NCI-H524 (cell line): ENCODE results near the gene MYLK2.

Source experiments
- DNase-seq, 2 experiments: peaks; one replicate each; lab custom pipeline; 2025; lab: John Stamatoyannopoulos, UW

The MYLK2 gene

DNA sequence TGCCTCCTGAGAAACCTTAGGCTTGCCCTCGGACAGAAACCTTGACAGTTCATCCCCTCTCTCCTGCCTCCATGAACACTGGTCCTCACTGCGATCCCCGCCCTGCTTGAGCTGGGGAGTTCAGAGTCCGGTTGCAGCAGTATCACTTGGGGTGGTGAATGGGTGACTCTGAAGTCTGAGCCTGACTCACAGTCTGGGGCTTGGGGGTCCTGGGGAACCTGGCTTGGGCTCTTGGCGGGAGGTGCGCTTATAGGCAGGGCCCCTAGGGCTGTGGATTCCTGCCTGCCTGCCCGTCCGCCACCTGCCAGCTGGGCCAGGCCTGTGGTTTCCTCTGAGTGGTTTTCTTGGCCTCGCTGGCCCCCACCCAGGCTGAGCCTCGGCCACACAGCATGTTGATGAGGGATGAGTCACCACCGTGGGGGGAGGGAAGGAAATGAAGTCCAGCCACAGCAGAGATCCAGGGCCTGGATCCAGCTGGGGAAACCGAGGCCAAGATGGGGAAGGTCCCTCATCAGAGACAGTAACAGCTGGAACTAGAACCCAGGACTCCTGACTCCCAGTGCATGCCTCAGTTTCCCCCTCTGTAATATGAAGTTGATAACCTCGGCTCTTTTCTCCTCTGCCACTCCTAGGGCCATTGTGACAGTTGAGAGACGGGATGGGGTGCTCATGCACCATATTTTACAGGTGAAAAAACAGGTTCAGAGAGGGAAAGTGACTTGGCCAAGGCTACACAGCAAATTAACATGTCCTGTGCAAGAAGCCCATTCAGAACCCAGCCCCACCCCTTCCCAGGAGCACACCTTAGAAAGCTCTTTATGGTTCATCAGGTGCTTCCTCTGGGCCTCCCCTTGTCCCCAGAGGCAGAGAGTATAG lies 17.1 kb downstream of the MYLK2 start:
- DNase-seq, result peak in 1 of 2 experiments; percentile 29

DNA sequence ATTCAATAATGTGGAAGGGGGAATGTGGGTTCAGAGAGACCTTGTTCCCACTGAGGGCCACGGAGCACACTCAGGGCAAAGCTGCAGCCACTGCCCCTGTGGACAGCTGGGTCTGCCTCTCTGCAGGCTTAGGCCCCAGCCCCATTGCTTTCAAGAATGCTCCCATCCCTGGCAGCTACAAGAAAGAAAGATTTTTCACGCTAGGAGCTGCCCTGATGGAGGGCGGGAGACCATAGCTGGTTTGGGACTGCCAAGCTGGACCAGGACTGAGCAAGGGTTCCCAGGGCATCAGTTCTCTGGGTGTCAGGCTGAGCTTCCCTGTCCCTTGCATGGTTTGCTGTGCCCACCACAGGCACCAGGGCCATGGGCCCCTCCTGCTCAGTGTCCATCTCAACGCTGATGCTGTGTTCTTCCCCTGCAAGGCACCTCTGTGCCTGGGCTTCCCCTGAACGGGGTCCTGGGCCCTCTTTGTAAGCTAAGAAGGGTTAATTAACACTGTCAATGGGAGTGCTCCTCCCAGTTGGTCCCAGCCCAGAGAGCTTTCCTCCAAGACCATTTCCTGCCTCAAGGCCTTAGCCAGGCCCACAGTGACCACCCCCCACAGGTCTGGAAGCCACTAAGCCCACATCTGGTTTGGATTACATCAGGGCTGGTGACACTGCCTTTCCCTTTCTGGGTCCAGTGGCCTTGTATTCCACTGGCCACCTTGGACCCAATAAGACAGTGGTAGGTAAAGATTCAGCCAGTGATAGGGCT lies 17.9 kb downstream of the MYLK2 start:
- DNase-seq, result no peak

DNA sequence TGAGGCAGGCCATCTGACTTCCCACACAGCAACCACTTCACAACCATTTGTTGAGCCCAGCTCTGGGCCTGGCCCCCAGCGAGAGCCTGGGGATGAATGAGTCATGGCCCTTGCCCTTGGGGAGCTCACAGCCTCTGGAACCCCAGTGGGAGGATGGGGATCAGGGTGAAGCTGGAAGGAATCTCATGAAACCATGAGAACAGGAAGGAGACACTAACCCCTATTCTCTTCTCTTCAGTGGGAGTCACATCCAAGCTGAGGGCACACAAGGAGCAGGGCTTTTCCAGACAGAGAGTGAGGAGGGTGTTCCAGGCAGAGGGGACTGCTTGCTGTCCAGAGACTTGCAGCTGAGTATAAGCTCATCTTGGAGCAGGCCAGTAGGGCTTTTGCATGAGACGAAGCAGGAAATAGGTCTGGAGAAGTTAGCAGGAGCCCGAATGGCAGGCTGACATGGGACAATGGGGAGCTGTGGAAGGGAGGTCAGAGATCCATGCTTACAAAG lies 18.8 kb downstream of the MYLK2 start:
- no peak for DNase-seq

DNA sequence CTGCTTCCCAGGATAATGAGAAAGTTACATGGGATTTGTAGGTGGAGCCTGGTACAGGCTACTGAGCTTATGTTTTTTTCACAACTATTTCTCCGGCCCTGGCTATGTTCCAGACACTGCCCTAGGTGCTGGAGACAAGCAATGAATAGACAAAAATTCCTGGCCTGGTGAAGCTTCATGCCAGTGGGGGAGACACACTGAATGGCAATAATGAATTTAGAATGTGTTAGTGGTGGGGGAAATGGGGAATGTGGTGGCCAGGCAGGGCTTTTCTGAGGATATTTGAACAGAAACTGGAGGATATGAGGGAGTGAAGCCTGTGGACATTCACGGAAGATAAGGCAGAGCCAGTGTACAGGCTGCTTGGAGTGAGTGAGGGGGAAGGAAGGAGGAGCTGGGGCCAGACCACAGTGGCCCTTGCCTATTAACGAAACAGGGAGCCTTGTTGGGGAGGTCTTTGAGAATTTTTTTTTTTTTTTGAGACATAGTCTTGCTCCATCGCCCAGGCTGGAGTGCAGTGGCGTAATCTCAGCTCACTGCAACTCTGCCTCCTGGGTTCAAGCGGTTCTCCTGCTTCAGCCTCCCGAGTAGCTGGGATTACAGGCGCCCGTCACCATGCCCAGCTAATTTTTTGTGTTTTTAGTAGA lies 19.6 kb downstream of the MYLK2 start:
- DNase-seq, result no peak

DNA sequence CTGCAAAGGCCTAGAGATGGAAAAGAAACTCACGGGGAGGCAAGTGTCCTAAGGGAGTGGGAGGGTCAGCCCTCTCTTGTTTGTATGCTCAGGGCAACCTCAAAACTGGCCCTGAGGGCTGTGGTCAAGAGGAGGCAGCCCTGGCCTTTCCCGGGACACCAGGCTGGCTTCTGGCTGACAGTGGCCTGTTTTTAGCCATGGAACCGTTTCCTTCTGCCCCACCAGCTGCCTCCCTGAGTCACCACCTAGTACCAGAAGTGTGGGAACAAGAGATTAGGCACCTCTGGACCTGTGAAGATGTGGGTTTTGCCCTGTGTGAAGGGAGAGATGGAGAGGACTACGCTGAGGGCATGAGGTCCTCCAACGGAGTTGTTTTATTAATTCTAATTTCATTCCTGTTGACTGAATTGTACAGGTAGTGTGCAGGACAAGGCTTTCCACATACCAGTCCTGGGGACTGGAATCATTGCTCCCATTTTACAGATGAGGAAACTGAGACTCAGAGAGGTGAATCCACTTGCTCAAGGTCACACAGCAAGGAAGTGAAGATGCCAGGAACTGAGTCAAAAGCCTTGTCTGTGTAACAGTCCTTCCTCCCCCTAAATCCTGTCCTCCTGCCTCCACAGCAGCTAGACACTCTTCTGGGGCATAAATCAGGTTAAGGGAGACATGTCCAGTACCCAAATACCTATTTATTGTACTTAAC lies 20.8 kb downstream of the MYLK2 start:
- no peak for DNase-seq

DNA sequence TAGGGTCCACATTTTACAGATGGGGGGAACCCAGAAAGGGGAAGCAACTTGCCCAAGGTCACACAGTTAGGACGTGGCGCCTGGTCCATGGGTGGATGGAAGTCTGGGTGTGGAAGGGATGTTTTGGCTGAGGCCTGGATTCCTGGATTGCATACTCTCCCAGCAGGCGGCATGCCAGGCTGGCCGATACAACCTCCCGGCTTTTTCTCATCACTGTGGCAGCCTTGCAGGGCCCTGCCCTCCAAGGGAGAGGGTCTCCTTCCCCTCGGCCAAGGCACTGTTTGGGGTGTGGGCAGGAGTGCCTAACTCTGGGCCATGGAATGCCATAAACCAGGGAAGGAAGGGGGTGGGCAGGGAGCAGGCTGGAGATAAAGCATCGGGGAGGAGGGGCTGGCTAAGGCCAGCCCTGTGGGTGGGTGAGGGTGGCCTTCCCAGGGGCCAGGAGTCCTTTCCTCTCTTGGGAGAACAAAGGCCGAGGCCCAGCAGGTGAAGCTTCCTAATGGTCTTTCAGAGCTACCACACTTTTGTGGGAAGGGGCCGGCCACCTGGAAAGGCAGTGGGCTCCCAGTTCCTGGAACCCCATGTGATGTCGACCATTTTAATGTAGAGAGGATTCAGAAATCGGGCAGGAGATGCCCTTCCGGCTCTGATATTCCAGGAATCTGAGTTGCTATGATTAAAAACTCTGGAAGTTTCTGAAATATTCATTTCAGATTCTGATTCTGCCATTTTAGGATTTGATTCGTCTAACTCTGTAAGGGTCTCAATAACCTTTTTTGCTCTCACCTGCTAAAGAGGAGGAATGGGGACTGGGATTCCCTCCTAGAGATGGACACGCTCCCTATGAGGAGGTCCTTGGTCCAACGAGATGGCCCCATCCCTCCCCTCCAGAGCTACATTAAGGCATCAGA lies 22.0 kb downstream of the MYLK2 start:
- no peak for DNase-seq

DNA sequence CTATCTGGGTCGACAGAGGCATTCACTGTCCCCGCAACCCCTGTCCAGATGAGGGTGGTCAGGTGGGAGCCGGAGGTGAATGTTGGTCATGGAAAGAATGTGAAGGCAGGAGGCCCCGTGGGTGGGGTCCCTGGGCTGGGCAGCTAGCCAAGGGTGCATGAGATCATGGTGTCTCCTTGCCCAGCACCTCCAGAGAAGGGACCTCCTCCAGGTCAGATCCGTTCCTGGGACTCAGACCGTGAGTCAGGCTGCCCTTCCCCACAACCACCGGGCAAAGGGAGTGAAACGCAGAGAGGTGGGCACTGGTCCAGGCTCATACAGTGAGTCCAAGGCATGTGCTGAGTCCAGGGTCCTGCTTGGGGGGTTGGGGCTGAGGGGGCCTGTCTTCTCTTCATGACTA lies 22.8 kb downstream of the MYLK2 start:
- DNase-seq, result no peak

DNA sequence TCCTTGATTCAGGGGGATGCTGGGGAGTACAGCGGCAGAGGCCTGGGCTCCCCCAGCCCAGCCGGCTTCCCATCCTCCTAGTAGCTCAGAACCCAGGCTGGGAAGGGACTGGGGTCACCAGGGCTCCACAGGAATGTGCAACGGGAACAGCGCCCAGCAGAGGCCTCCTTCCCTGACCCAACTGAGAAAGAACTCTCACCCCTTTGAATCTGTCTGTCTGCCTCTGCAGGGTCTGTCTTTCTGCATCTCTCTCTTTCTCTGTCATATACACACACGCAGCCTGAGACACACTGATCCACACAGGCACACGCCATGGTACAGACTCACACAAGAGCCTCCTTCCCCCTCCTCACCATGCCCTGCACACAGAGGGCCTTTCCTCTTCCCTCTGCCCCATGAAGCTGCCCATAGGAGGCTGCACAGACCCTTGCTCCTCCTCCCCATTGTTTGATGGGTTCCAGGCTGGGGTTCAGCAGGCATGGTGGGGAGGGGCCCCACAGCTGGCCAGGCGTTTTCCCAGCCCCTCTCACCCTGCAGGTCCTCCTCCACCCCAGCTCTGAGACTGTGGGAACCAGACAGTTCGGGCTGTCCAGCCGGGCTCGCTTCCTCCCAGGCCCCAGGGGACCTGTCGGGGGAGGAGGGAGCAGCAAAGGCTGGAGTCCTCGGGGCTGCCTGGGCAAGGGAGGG lies 23.5 kb downstream of the MYLK2 start:
- DNase-seq, result no peak

DNA sequence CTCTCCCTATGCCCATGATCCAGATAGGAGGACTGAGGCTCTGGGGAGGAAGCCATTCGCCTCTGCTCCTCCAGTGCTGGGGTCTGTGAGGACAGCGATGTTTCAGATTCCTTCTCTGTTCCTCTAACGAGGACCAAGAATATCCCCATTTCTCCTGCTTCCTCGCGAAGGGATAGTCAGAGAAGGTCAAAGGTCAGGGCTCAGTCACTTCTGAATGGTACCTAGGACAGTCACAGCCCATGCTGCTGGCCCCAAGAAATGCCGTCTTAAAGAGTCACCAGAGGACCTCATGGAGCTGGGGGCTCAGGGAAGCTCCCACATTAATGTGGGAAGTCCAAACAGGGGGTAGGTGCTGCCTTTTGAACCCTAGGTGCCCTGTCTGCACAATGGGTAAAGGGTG lies 24.1 kb downstream of the MYLK2 start:
- no peak for DNase-seq

DNA sequence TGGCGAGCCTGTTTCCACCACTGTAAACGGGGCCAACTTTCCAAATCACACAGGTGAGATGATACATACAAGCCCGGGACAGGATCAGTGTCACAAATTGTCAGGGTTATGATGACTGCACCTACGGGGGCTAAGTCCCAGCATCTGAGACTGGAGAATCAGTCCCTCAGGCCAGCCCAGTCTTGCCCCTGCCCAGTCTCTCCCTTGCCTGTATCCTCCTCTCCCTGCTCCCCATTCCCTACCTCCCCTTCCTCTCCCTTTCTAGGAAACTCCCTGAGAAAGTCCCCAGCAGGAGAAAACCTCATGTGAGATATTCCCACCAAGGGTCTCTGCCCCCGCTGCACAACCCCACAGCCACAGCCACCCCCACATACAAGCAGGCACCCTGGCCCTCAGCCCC lies 24.7 kb downstream of the MYLK2 start:
- no peak for DNase-seq

DNA sequence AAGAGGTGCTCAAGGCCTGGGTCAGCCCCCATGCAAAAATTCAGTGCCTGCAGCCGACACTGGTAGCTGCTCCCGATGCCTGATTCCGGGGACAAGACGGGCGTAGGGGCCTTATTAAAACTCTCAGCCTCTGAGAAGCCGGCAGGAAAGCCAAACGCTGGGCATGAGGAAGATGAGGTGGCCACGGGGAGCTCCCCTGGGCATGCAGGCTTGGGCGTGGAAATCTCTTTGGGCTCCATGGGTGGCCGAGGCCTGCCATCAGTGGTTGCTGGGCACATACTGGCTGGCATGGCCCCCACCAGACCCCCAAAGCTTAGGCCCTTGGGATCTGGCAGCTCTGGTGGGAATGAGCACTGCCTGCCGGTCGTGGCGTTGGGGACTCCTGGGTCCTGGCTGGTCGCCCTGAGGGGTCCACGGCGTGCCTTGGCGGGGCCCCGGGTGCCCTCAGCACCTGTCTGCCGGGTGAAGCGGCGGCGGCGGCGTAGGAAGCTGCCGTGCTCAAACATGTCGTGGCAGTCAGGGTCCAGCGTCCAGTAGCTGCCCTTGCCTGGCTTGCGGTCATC lies 25.7 kb downstream of the MYLK2 start:
- no peak for DNase-seq

DNA sequence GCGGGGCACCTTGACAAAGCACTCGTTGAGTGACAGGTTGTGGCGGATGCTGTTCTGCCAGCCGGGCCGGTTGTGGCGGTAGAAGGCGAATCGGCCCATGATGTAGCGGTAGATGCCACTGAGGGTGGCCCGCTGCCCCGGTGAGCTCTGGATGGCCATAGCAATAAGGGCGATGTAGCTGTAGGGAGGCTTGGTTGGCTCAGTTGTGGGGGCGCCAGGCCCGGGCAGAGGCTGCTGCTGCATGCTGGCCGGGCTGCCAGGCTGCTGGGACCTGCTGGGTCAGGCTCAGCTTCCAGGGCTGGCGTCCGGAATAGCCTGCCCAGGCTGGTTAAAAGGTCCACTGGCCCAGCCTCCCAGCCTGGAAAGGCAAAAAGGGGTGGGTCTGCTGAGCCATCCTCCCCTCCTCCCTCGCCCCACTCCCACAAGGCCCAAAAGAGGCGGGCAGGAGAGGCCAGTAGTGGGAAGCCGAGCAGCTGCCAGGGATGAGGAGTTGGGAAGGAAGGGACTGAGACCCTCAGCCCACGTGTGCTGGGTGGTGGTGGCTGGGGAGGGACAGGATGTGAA lies 26.2 kb downstream of the MYLK2 start, which contains the start of gene FOXS1:
Gene FOXS1, minus strand, starts transcription at position 305 of the 564 bp plus-strand sequence. Its CDS starts 62 bp downstream, at position 243.
- no peak for DNase-seq

DNA sequence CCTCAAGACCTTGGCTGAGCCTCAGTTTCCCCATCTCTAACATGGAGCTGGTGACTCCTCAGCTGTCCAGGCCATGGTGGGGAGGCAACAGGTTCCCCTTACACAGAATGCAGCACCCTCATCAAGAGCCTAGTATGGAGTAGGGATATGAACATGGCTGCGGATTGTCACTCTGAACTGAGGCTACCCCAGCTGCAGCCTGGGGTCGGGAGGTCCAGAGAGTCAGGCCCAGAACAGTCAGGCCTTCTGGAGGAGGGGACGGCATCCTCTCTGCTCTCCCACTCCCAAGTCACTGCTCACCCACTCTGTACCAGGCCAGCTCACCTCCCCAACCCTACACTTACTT lies 27.6 kb downstream of the MYLK2 start:
- no peak for DNase-seq

DNA sequence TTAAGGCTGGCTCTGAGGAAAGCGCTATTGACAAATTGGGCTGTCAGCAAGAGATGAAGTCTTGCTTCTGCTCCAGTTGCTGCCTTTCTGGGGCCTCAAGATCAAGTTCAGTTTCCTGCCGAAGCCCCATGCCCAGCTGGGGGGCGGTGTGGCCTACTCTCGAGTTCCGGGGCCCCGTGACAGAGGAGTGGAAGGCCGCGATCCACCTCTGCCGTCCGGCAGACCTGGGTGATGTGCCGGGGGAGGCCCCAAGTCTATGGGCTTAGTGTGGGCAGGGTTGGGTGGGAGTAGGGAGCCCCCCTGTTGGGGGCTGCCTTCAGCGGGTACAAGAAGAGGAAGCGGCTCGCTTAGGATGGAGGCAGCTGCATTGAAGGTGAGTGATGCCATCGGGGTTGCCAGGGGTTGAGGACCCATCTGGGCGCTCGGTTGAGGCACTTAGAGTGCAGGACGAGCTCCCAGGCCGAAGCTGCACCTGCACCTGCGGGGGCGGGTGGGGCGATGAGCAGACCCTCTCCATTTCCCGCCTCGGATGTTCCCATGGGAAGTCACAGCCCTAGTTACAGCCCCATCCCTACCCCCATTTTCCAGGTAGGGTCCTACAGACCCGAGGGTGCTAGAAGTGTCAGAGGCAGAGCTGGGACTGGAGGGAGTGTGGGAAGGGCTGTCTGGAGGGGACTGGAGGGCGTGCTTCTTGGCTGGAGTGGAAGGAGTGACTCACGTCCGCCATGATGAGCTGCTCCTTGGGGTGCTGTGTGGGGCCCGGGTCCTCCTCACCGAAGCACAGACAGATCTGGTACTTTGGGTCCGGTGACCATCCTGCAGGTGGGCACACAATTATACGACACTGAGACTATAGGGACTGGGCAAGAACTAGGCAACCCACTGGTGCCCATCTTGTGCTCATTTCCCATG lies 29.2 kb downstream of the MYLK2 start:
- no peak for DNase-seq

DNA sequence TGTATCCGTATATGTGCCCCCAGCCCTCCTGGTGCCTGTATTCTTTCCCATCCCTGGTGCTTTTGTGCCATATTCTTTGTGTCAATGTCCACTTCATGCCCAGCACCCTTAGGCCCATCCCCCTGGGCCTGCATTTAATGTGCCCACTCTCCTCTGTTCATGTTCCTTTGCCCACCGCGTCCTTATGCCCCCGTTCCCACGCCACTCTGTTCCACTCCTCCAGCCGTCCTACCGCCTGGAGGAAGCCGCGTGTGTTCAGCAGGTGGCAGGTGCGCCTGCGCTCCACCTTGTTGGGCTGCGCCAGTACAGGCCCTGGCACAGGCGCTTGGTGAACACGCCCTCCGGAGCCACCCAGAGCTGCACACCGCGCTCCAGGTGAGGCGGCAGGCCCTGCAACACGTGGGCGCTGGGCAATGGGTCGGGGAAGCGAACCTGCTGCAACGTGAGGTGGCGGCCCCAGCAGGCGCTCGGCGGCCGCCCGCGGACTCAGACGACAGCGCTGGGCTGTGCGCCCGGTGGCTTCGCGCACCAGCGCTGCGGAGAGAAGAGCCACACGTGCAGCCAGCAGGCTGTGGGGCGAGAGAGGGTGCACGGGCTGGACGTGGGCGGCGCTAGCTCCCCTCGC lies 30.3 kb downstream of the MYLK2 start:
- peak in 1 of 2 experiments; percentile 27 for DNase-seq

DNA sequence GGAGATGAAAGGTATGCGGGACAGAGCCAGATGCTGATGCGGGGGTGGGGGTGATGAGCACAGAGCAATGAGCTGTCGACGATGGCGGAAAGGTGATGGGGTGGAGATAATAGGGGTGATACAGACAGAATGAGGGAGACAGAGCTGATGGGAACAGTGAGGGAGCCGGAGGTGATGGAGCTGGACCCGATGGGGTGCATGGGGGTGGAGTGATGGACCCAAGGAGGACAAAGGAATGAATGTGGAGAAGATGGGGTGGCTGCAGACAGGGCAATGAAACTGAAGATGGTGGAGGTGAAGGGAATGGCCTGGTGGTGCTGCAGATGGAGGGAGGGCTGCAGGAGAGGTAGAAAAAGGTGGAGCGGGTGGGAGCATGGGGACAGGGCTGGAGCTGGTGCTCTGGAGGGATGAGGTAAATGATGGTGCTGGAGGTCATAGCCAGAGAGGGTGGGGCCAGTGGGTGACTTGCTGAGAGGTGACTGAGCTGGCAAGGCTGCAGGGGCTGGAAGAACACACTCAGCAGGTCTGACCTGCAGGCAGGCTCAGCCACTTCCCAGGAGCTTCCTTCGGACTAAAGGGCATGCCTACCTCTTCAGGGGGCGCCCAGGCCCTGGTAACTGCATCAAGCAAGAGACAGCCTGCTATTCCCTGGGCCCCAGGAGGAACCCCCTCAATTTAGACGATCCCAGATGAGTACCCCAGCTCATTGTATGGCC lies 32.2 kb downstream of the MYLK2 start:
- DNase-seq, result no peak

DNA sequence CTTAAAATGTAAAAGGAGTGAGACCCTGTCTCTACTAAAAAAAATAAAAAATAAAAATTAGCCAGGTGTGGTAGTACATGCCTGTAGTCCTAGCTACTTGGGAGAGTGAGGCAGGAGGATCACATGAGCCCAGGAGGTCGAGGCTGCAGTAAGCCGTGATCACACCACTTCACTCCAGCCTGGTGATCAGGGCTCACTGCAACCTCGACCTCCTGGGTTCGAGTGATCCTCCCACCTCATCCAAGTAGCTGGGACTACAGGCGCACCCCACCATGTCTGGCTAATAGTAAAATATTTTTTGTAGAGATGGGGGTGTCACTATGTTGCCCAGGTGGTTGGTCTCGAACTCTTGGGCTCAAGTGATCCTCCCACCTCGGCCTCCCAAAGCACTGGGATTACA lies 34.3 kb downstream of the MYLK2 start:
- no peak for DNase-seq
